Panc1 (cell line): Measurements from ENCODE around the gene TMEM131L. TPM values are rescaled to one million over a fixed set of nuclear protein-coding genes. Genes with fewer than 3 reads are reported as not detected.
"Not testable (repeated sequence)": the region's sequence is repeated elsewhere in the genome, so short reads cannot be mapped to it uniquely, and the experiment has no call there.

Experiments
- ATAC-seq: fragments of 200-7000 bp; cut with Tn5 transposase; 2 replicates; pipeline ENCODE4 v1.9.1; 2020; ENCODE audit warnings: mild to moderate bottlenecking, moderate library complexity
- BruUV-seq: library from RNA; stranded (reverse); fragments of 400-500 nt; replicated peaks from 2 replicates; lab custom pipeline; 2021; lab: Mats Ljungman, UMichigan
- CTCF ChIA-PET: fragments of 300-600 bp; sonication (Branson Sonifier 250); formaldehyde crosslinking; loops from one replicate; lab custom pipeline; 2022; ENCODE audit warnings: antibody characterized with exemption; lab: Charles Lee
- POLR2A ChIA-PET: fragments of 300-600 bp; sonication (Branson Sonifier 250); formaldehyde crosslinking; loops from one replicate; lab custom pipeline; 2022; ENCODE audit warnings: antibody characterized with exemption; lab: Charles Lee
- DNase-seq: peaks from one replicate; pipeline ENCODE4 v3.0.0-alpha.2; 2010; ENCODE audit warnings: low read depth, low spot score
- H3K27ac ChIP-seq: 2 replicates; pipeline ENCODE4 v1.5.1; 2011; ENCODE audit warnings: mild to moderate bottlenecking, low read length, inconsistent platforms
- H3K27me3 ChIP-seq: fragments of 200-500 bp; sonication (Bioruptor generic); 2 replicates; pipeline ENCODE4 v1.6.0; 2014; ENCODE audit warnings: low read length, inconsistent platforms; ENCODE audit not compliant: control insufficient read depth, insufficient read depth
- H3K36me3 ChIP-seq: fragments of 200-500 bp; sonication (Bioruptor generic); 2 replicates; pipeline ENCODE4 v1.5.1; 2014; ENCODE audit warnings: inconsistent platforms, mild to moderate bottlenecking, low read length, moderate library complexity; ENCODE audit not compliant: control insufficient read depth, insufficient read depth
- H3K4me1 ChIP-seq: 2 replicates; pipeline ENCODE4 v1.5.1; 2011; ENCODE audit warnings: inconsistent platforms, mild to moderate bottlenecking, low read length, moderate library complexity; ENCODE audit not compliant: control insufficient read depth, insufficient read depth
- H3K4me3 ChIP-seq, 2 experiments: 2 replicates each; pipeline ENCODE4 v1.5.1; 2011 to 2012; ENCODE audit warnings: low read depth in 2 of 2, low read length in 2 of 2, mild to moderate bottlenecking in 2 of 2, inconsistent platforms in 1 of 2, moderate library complexity in 1 of 2
- H3K9me3 ChIP-seq: fragments of 200-500 bp; sonication (Bioruptor generic); 2 replicates; pipeline ENCODE4 v1.5.1; 2014; ENCODE audit warnings: low read depth, mild to moderate bottlenecking, inconsistent platforms, low read length, moderate library complexity; ENCODE audit not compliant: control insufficient read depth, insufficient read depth
- CTCF ChIP-seq: fragments of 450-650 bp; IDR thresholded peaks from 2 replicates; pipeline ENCODE4 v1.5.1; 2017; ENCODE audit warnings: mild to moderate bottlenecking
- POLR2AphosphoS5 ChIP-seq: IDR thresholded peaks from 2 replicates; pipeline ENCODE4 v1.6.1; 2012; ENCODE audit warnings: mild to moderate bottlenecking, low read depth, low read length, moderate library complexity
- REST ChIP-seq, 2 experiments: IDR thresholded peaks; 2 replicates each; pipeline ENCODE4 v1.6.1; 2011 to 2012; ENCODE audit warnings: low read depth in 2 of 2, control low read depth in 1 of 2, low read length in 1 of 2, mild to moderate bottlenecking in 1 of 2, moderate library complexity in 1 of 2; ENCODE audit not compliant: insufficient read depth in 1 of 2
- SIN3A ChIP-seq: IDR thresholded peaks from 2 replicates; pipeline ENCODE4 v1.6.1; 2012; ENCODE audit warnings: low read depth, mild to moderate bottlenecking, low read length, moderate library complexity, borderline replicate concordance; ENCODE audit not compliant: insufficient read depth
- TCF7L2 ChIP-seq: IDR thresholded peaks from 2 replicates; pipeline ENCODE4 v1.6.1; 2011; ENCODE audit warnings: mild to moderate bottlenecking, low read depth, low read length, inconsistent platforms
- in situ Hi-C: cut with HindIII; loops from 2 replicates; pipeline ENCODE4 v1.10.0; 2016; ENCODE audit warnings: low sequenced_read_pairs, low pct_unique_long_range_greater_than_20kb
- intact Hi-C: fragments of 100-400 bp; cut with micrococcal nuclease; formaldehyde crosslinking; loops from one replicate; pipeline ENCODE4 v1.10.0; 2022; ENCODE audit not compliant: unreplicated experiment
- total RNA-seq: library from RNA; stranded (reverse); gene quantifications from one replicate; pipeline ENCODE4 v1.2.1, GENCODE V29; 2021; ENCODE audit not compliant: unreplicated experiment

Gene TMEM131L
- total RNA-seq, 1 experiment from 2014 or later: 13.5 TPM

- POLR2A ChIA-PET, H3K27ac ChIP-seq, H3K4me3 ChIP-seq, ATAC-seq, in situ Hi-C loops, H3K27me3 ChIP-seq, H3K9me3 ChIP-seq, intact Hi-C loops, CTCF ChIA-PET, H3K36me3 ChIP-seq, BruUV-seq, DNase-seq: not testable (repeated sequence)
- H3K4me1 ChIP-seq: peaks cover 11% of the 10 kb centered on the region
Measured at GRCh38 chr4:153471071-153471697, 5.0 kb downstream of the TMEM131L start.

- ATAC-seq: no peak
- ChIA-PET CTCF (no interaction called here), POLR2A (no interaction called here)
- no peak overlapping the region for H3K27ac ChIP-seq
- intact Hi-C loops (no loop called here), in situ Hi-C loops (no loop called here)
- no peak for DNase-seq
- TF ChIP-seq CTCF (no peak), TCF7L2 (no peak)
- BruUV-seq: no TSS peak
- peaks cover 11% of the 10 kb centered on the region for H3K4me1 ChIP-seq
- no peaks in the 10 kb centered on the region for H3K9me3 ChIP-seq
- H3K27me3 ChIP-seq: no peaks in the 10 kb centered on the region
- no peak overlapping the region for H3K4me3 ChIP-seq
- peaks cover 2% of the 10 kb centered on the region; the same call in 1 of the 2 replicates for H3K36me3 ChIP-seq
Measured at GRCh38 chr4:153471698-153472093, 5.5 kb downstream of the TMEM131L start.

- Histone ChIP-seq H3K4me1 (peaks cover 11% of the 10 kb centered on the region), H3K27ac (no peak overlapping the region), H3K36me3 (no peaks in the 10 kb centered on the region), H3K27me3 (no peaks in the 10 kb centered on the region), H3K9me3 (no peaks in the 10 kb centered on the region), H3K4me3 (no peak overlapping the region)
- BruUV-seq: no TSS peak
- in situ Hi-C loops (no loop called here), intact Hi-C loops (no loop called here)
- ChIA-PET POLR2A (no interaction called here), CTCF (no interaction called here)
- ATAC-seq (no peak), DNase-seq (no peak)
- no peak for TF ChIP-seq REST (IDR thresholded peaks at IDR 0.05; ENCODE audit: insufficient read depth in 1 of 2, low read depth in 2 of 2, low read length in 1 of 2)
- no peak for TF ChIP-seq TCF7L2
- TF ChIP-seq CTCF: no peak
- TF ChIP-seq SIN3A: no peak
- no peak for TF ChIP-seq POLR2AphosphoS5
Measured at GRCh38 chr4:153472122-153473037, 6.2 kb downstream of the TMEM131L start.
